NCI-H526 treated with DMSO at 0.1 percent for 48 hours (cell line): Measurements from ENCODE around the gene EBF4.

ENCODE experiments used
- DNase-seq: peaks from one replicate; lab custom pipeline; 2025; lab: John Stamatoyannopoulos, UW

Gene EBF4

GRCh38 chr20:2692036-2692885, at the start of gene EBF4:
Gene EBF4 (plus strand): TSS chr20:2692780. CDS start chr20:2693646, 866 bp downstream.
- peak; percentile 20 for DNase-seq

- no peak for DNase-seq
These were observed 48.9 kb upstream of the EBF4 start for GRCh38 chr20:2643708-2644107.

GRCh38 chr20:2651772-2652723, 40.5 kb upstream of the EBF4 start, which contains the start of gene NOP56:
Gene NOP56 (plus strand): TSS chr20:2652632. CDS start chr20:2652661, 29 bp downstream.
- DNase-seq, result peak; percentile 84

DNA sequence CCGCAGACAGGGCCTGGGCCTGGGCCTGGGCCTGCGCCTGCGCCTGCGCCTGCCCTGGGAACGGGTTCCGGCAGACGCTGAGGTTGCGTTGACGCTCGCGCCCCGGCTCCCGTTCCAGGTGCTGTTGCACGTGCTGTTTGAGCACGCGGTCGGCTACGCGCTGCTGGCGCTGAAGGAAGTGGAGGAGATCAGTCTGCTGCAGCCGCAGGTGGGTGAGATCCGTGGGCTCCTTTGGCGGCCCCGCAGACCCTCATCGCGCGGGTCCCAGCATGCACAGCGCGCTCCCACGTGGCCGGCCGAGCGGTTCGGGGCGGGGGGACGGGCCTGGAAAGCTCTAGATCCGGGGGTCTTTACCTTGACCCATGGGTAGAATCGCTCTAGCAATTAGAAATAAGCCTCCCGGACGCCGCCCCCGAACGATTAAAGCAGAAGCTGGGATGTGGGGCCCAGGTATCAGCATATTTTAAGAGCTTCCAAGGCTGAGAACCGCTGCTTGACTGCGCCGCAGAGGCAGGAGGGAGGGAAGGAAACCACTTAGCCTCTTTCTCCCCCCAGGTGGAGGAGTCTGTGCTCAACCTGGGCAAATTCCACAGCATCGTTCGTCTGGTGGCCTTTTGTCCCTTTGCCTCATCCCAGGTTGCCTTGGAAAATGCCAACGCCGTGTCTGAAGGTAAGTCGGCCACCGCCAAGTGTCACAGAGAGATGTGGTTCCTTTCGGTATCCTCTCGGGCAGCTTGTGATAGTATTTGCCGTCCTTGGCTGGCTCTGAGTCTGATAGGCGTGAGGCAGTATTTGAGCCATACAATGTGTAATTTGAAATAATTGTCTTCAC, 39.6 kb upstream of the EBF4 start:
- no peak for DNase-seq

GRCh38 chr20:2653556-2654383, 38.8 kb upstream of the EBF4 start:
- DNase-seq, result no peak

DNA sequence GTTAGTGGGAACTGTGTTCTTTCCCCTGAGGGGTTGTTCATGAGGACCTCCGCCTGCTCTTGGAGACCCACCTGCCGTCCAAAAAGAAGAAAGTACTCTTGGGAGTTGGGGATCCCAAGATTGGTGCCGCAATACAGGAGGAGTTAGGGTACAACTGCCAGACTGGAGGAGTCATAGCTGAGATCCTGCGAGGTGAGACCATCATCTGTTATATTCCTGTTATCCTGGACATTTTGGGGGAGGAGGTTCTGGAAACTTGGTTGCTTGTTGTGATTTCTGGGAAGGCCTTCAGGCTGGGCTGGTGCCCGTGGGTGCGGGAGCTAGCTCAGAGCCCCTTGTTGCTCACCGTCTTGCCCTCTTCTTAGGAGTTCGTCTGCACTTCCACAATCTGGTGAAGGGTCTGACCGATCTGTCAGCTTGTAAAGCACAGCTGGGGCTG, 38.2 kb upstream of the EBF4 start:
- no peak for DNase-seq

DNA sequence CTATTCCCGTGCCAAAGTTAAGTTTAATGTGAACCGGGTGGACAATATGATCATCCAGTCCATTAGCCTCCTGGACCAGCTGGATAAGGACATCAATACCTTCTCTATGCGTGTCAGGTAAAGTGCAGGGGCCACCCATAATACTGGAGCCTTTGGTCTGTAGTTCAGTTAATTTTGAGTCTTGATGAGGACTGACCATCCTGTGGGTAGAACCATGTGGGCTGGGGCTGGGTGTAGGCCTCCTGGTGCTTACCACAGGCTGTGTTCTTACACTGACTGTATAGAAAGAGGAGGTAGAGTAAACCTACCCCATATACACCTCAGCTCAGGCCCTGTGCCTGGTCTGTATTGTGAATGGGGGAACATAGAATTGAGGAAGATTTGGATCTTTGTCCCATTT, 37.7 kb upstream of the EBF4 start:
- DNase-seq, result no peak

DNA sequence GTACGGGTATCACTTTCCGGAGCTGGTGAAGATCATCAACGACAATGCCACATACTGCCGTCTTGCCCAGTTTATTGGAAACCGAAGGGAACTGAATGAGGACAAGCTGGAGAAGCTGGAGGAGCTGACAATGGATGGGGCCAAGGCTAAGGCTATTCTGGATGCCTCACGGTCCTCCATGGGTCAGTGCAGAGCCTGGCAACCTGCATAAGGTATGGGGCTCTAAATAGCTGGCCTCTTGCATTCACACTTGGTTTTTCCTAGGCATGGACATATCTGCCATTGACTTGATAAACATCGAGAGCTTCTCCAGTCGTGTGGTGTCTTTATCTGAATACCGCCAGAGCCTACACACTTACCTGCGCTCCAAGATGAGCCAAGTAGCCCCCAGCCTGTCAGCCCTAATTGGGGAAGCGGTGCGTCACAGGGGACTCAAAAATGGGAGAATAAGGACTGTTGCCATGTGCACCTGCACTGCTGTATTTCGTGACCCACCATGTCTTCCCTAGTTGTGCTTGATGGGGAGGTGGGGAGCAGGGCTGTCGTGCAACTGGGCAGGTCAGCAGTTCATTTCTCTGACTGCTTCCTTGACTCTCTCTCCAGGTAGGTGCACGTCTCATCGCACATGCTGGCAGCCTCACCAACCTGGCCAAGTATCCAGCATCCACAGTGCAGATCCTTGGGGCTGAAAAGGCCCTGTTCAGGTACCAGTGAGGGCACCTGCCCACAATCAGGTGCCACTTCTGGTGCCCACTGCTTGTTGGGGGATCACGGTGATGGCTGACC, 37.1 kb upstream of the EBF4 start:
- DNase-seq, result no peak

GRCh38 chr20:2656471-2657117, 36.0 kb upstream of the EBF4 start:
- DNase-seq, result no peak

DNA sequence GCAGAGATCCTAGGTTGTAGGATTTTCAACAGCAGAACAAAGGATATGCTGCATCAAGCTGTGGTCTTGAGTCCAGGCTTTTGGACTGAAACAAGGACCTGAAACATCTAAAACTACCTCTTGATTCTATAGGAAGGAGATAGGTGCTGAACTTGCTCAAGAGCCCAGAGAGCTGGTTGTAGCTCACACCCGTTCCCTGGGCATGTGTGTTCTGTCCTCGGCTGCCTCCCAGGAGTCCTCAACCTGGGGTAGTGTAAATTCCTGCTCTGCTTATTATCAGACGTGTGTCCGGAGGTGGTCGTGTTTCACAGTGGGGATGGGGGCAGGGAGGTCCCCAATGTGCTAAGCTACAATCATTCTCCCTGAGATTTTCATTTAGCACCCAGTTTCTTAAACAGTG, 35.3 kb upstream of the EBF4 start:
- DNase-seq, result no peak

- no peak for DNase-seq
These were observed 34.9 kb upstream of the EBF4 start for GRCh38 chr20:2657674-2658073.

DNA sequence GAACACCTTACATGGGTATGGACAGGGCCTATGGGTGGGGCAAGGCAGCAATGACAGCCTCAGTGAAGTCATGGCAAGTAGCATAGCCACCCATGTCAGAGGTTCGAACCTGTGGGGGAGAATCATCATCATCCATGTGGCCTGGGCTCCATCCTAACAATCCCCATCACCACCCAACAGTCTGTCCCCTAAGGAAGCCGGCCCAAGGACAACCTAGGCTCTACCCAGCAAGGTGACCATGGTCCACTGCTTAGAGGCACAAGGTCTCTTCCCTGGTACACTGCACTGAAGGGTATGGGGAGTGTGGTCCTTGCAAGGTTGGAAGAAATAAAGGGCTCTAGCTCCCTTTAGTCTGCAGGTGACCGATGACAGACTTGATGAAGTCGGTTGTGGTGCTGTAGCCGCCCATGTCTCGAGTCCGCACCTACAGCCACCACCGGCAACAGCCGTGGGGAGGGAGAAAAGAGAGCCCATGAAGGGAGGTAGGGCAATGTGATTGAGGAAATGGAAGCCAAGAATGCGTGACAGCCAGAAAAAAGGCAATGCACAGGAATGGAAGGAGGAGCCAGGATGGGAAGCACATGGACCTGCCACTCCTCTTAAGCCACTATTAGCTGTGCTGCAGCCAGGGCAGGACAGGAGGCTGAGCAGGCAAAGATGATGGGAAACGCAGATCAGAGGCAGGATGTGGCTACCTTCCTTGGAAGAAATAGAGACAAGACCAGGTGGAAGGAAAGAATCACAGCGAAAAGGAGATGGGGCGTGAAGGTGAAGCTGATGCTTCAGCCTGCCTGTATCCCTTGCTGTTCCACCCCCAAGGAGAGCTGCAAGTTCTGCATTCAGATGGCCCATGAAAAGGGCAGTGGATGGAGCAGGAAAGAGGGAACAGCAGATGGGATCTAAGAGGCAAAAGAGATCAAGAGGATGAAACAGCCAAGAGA, 33.9 kb upstream of the EBF4 start:
- peak; percentile 15 for DNase-seq

DNA sequence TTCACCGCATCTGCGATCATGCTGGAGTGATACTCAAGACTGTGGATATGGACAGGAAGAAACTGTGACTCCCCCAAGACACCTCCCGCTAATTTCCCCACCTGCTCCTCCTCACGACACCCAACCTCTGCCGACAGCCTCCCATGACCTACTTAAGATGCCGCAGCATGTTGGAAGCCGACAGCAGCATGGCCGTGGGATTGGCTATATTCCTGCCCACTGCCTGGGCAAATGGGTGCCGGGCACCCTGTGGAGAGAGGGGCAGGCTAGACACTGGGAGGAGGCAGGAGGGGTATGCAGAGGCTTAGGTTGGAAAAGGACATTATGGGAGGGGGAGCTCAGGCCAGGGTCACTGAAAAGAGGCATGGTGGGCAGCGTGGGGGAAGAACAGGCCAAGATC, 33.0 kb upstream of the EBF4 start:
- DNase-seq, result no peak

- DNase-seq, result no peak
These were observed 29.2 kb upstream of the EBF4 start for GRCh38 chr20:2663364-2663886.

GRCh38 chr20:2663887-2664719, 28.5 kb upstream of the EBF4 start, which contains the start of gene IDH3B:
Gene IDH3B (minus strand): TSS chr20:2664216. CDS start chr20:2664188, 28 bp downstream.
- DNase-seq, result peak; percentile 91

DNA sequence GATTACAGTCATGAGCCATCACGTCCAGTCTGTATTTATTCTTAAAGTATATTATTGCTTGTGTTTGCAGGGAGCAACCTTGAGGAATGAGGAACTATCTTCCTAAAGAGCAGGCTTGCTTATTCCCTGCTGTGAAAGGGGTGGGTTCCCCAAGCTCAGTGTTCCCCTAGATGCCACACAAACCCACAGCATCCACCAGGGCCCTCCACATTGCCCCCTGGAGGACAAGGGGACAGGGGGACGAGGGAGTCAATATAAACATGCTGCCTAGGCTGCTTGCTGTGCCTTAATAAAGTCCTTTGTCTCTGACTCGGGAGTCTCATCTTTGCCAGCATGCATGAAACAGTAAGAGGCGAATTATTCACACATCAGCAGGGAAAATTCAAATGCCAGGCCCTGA, 20.6 kb upstream of the EBF4 start:
- no peak for DNase-seq

GRCh38 chr20:2672446-2672845, 20.1 kb upstream of the EBF4 start:
- DNase-seq, result no peak
